ENCODE data around the gene LORICRIN.

Gene LORICRIN

GRCh38 chr1:153259387-153259786 lies at the start of gene LORICRIN:
Gene LORICRIN, plus strand, starts transcription at chr1:153259687. Its CDS starts 1,263 bp downstream, at chr1:153260950.
- no peak for DNase-seq

- no peak for DNase-seq
These were observed 49.3 kb upstream of the LORICRIN start for GRCh38 chr1:153210206-153210605.

GRCh38 chr1:153212201-153212600 lies 47.3 kb upstream of the LORICRIN start:
- DNase-seq: no peak

GRCh38 chr1:153213519-153213918 lies 46.0 kb upstream of the LORICRIN start:
- DNase-seq: no peak

GRCh38 chr1:153217212-153217611 lies 42.3 kb upstream of the LORICRIN start, which contains the start of gene PRR9:
Gene PRR9, plus strand, starts transcription at chr1:153217584. Its CDS starts 561 bp downstream, at chr1:153218145.
- DNase-seq: peak; percentile 39

- no peak for DNase-seq
These were observed 41.6 kb upstream of the LORICRIN start for GRCh38 chr1:153217744-153218416.

- peak; percentile 72 for DNase-seq
These were observed 38.7 kb upstream of the LORICRIN start for GRCh38 chr1:153220606-153221303.

- peak; percentile 83 for DNase-seq
These were observed 36.2 kb upstream of the LORICRIN start for GRCh38 chr1:153223040-153223891.

GRCh38 chr1:153227810-153228209 lies 31.7 kb upstream of the LORICRIN start:
- DNase-seq: no peak

GRCh38 chr1:153228491-153228890 lies 31.0 kb upstream of the LORICRIN start:
- no peak for DNase-seq

- peak; percentile 58 for DNase-seq
These were observed 30.2 kb upstream of the LORICRIN start for GRCh38 chr1:153229076-153229829.

GRCh38 chr1:153231363-153231762 lies 28.1 kb upstream of the LORICRIN start:
- DNase-seq: no peak

- DNase-seq: no peak
These were observed 27.7 kb upstream of the LORICRIN start for GRCh38 chr1:153231785-153232184.

- DNase-seq: no peak
These were observed 26.9 kb upstream of the LORICRIN start for GRCh38 chr1:153232553-153232952.

GRCh38 chr1:153233448-153233847 lies 26.0 kb upstream of the LORICRIN start:
- no peak for DNase-seq

- peak; percentile 20 for DNase-seq
These were observed 21.0 kb upstream of the LORICRIN start for GRCh38 chr1:153238527-153238926.

- DNase-seq: no peak
These were observed 17.3 kb upstream of the LORICRIN start for GRCh38 chr1:153242160-153242559.

GRCh38 chr1:153245466-153245865 lies 14.0 kb upstream of the LORICRIN start:
- no peak for DNase-seq

- DNase-seq: no peak
These were observed 13.5 kb upstream of the LORICRIN start for GRCh38 chr1:153246018-153246417.

GRCh38 chr1:153246825-153247224 lies 12.7 kb upstream of the LORICRIN start:
- DNase-seq: no peak

- DNase-seq: no peak
These were observed 11.2 kb upstream of the LORICRIN start for GRCh38 chr1:153248176-153248879.

- DNase-seq: no peak
These were observed 9.3 kb upstream of the LORICRIN start for GRCh38 chr1:153250166-153250565.
